Karpas-422 (cell line): ENCODE data around the gene ADAMTS6. TPM values are rescaled to one million over a fixed set of nuclear protein-coding genes. Genes with fewer than 3 reads are reported as not detected.

Experiments used
- DNase-seq: peaks from one replicate; pipeline ENCODE4 v3.0.0-alpha.2; 2015
- H2AFZ ChIP-seq: fragments of 200-600 bp; sonication (generic); 2 replicates; pipeline ENCODE4 v1.6.1; 2014; ENCODE audit warnings: antibody characterized with exemption, low read length, mixed read lengths
- H3K27ac ChIP-seq: fragments of 200-600 bp; sonication (generic); 2 replicates; pipeline ENCODE4 v1.5.1; 2014; ENCODE audit warnings: mild to moderate bottlenecking, low read length, moderate library complexity
- H3K27me3 ChIP-seq: fragments of 200-600 bp; sonication (generic); 2 replicates; pipeline ENCODE4 v1.6.1; 2014; ENCODE audit warnings: low read length, mixed read lengths
- H3K36me3 ChIP-seq: fragments of 200-600 bp; sonication (generic); 2 replicates; pipeline ENCODE4 v1.6.1; 2014; ENCODE audit warnings: low read length, mixed read lengths; ENCODE audit not compliant: insufficient read depth
- H3K4me1 ChIP-seq: fragments of 200-600 bp; sonication (generic); 2 replicates; pipeline ENCODE4 v1.6.1; 2014; ENCODE audit warnings: mild to moderate bottlenecking, low read length, mixed read lengths
- H3K4me2 ChIP-seq: fragments of 200-600 bp; sonication (generic); 2 replicates; pipeline ENCODE4 v1.6.1; 2014; ENCODE audit warnings: low read length, low read depth, mild to moderate bottlenecking; ENCODE audit not compliant: poor library complexity, severe bottlenecking
- H3K4me3 ChIP-seq: fragments of 200-600 bp; sonication (generic); 2 replicates; pipeline ENCODE4 v1.5.1; 2014; ENCODE audit warnings: mild to moderate bottlenecking, antibody characterized with exemption, low read length, mixed read lengths
- H3K79me2 ChIP-seq: fragments of 200-600 bp; sonication (generic); 2 replicates; pipeline ENCODE4 v1.6.1; 2014; ENCODE audit warnings: mild to moderate bottlenecking, low read length, mixed read lengths
- H3K9ac ChIP-seq: fragments of 200-600 bp; sonication (generic); 2 replicates; pipeline ENCODE4 v1.6.0; 2014; ENCODE audit warnings: low read length
- H3K9me2 ChIP-seq: fragments of 200-600 bp; sonication (generic), shearing (Covaris generic); replicated peaks from 2 replicates; pipeline ENCODE4 v1.6.0; 2014; ENCODE audit warnings: mild to moderate bottlenecking, low read length, moderate library complexity; ENCODE audit not compliant: insufficient read depth
- H3K9me3 ChIP-seq: fragments of 300-700, 200-600 bp; sonication (generic); 2 replicates; pipeline ENCODE4 v1.6.1; 2014; ENCODE audit warnings: low read length, mixed read lengths
- H4K20me1 ChIP-seq: fragments of 200-600 bp; sonication (generic); 2 replicates; pipeline ENCODE4 v1.6.1; 2014; ENCODE audit warnings: mild to moderate bottlenecking, antibody characterized with exemption, low read length, low read depth; ENCODE audit not compliant: insufficient read depth
- total RNA-seq: library from RNA; depleted of rRNA; stranded (reverse); fragments of >200 nt; shearing (Covaris generic); gene quantifications from 2 replicates; pipeline ENCODE4 v1.2.3, GENCODE V29; 2014; ENCODE audit warnings: low replicate concordance

ADAMTS6 gene
- total RNA-seq, 1 experiment from 2014 or later = 2.6 TPM

GRCh38 chr5:65461490-65461889, 20.2 kb downstream of the ADAMTS6 start:
- Histone ChIP-seq H3K4me3 (no peak overlapping the region), H3K4me1 (no peaks in the 10 kb centered on the region), H2AFZ (no peak overlapping the region), H3K27ac (no peak overlapping the region), H3K4me2 (no peak overlapping the region), H3K36me3 (no peaks in the 10 kb centered on the region), H3K9me2 (no peaks in the 10 kb centered on the region), H3K9ac (no peak overlapping the region), H3K27me3 (no peaks in the 10 kb centered on the region), H3K9me3 (no peaks in the 10 kb centered on the region), H3K79me2 (no peaks in the 10 kb centered on the region), H4K20me1 (no peaks in the 10 kb centered on the region)
- DNase-seq = no peak

DNA sequence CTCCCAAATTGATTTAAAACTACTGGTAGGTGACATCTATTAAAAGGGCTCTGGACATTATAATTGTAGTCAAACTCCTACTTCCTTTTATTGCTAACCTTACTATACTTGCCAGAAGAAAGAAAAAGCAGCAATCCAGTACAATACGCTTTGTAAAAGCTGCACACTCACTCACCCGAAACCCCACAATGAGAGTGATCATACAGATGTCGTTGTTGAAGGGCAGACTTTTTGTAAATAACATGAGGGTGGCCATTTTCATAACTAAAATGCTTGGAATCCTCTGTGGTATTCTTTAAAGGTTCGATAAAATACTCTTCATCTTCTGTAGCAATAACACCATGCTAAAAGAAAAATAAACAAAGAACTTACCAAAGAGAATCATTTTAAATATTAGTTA, 21.7 kb downstream of the ADAMTS6 start:
- H3K27me3 ChIP-seq = no peaks in the 10 kb centered on the region
- no peak overlapping the region for H3K4me3 ChIP-seq
- H3K36me3 ChIP-seq = no peaks in the 10 kb centered on the region
- H3K4me1 ChIP-seq = no peaks in the 10 kb centered on the region
- H3K9me2 ChIP-seq = no peaks in the 10 kb centered on the region
- H4K20me1 ChIP-seq = no peaks in the 10 kb centered on the region
- no peaks in the 10 kb centered on the region for H3K9me3 ChIP-seq
- no peak overlapping the region for H3K4me2 ChIP-seq
- no peak overlapping the region for H3K27ac ChIP-seq
- no peak overlapping the region for H3K9ac ChIP-seq
- H3K79me2 ChIP-seq = no peaks in the 10 kb centered on the region
- DNase-seq = no peak
- no peak overlapping the region for H2AFZ ChIP-seq

DNA sequence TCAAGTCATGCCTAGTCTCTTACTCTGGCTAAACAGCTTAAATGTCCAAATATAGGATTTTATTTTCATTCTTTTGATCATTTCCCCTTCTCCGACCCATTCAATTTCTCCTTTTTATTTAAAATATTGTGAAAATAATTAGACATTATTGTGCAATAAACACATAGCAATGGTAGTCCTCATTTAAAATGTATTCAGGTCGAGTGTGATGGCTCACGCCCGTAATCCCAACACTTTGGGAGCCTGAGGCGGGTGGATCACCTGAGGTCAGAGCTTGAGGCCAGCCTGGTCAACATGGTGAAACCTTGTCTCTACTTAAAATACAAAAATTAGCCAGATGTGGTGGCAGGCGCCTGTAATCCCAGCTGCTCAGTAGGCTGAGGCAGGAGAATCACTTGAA, 26.7 kb downstream of the ADAMTS6 start:
- Histone ChIP-seq H3K4me1 (no peaks in the 10 kb centered on the region), H3K9me3 (no peaks in the 10 kb centered on the region), H3K9me2 (no peaks in the 10 kb centered on the region), H3K27ac (no peak overlapping the region), H3K4me3 (no peak overlapping the region), H3K79me2 (no peaks in the 10 kb centered on the region), H3K9ac (no peak overlapping the region), H3K36me3 (no peaks in the 10 kb centered on the region), H3K4me2 (no peak overlapping the region), H4K20me1 (no peaks in the 10 kb centered on the region), H2AFZ (no peak overlapping the region), H3K27me3 (no peaks in the 10 kb centered on the region)
- no peak for DNase-seq

GRCh38 chr5:65451436-65451835, 30.3 kb downstream of the ADAMTS6 start:
- H3K9me3 ChIP-seq = no peaks in the 10 kb centered on the region
- no peaks in the 10 kb centered on the region for H3K4me1 ChIP-seq
- no peak overlapping the region for H3K9ac ChIP-seq
- DNase-seq = no peak
- H3K4me2 ChIP-seq = no peak overlapping the region
- H3K4me3 ChIP-seq = no peak overlapping the region
- H3K27ac ChIP-seq = no peak overlapping the region
- no peaks in the 10 kb centered on the region for H3K36me3 ChIP-seq
- H3K79me2 ChIP-seq = no peaks in the 10 kb centered on the region
- no peaks in the 10 kb centered on the region for H4K20me1 ChIP-seq
- no peaks in the 10 kb centered on the region for H3K27me3 ChIP-seq
- no peak overlapping the region for H2AFZ ChIP-seq
- H3K9me2 ChIP-seq = no peaks in the 10 kb centered on the region

GRCh38 chr5:65446682-65447081, 35.0 kb downstream of the ADAMTS6 start:
- Histone ChIP-seq H3K4me2 (no peak overlapping the region), H3K9ac (no peak overlapping the region), H3K9me3 (no peaks in the 10 kb centered on the region), H2AFZ (no peak overlapping the region), H3K27ac (no peak overlapping the region), H3K27me3 (no peaks in the 10 kb centered on the region), H3K4me1 (no peaks in the 10 kb centered on the region), H3K36me3 (no peaks in the 10 kb centered on the region), H3K9me2 (no peaks in the 10 kb centered on the region), H3K79me2 (no peaks in the 10 kb centered on the region), H4K20me1 (no peaks in the 10 kb centered on the region), H3K4me3 (no peak overlapping the region)
- no peak for DNase-seq

DNA sequence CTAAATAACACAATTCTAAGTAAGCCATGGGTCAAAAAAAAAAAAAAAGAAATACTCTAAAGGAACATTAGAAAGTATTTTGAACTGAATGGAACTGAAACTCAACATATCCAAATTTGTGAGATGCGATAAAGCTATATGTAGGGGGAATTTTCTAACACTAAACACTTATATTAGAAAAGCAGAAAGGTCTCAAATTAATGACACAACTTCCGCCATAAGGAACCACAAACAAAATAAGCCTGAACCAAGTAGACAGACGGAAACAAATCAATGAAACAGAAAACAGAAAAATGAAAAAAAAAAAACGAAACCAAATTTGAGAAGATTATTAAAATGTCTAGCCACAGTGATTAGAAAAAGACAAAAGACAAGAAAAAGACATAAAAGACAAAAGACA, 39.9 kb downstream of the ADAMTS6 start:
- Histone ChIP-seq H3K27ac (no peak overlapping the region), H3K4me3 (no peak overlapping the region), H3K9me2 (no peaks in the 10 kb centered on the region), H3K27me3 (no peaks in the 10 kb centered on the region), H3K79me2 (no peaks in the 10 kb centered on the region), H3K36me3 (no peaks in the 10 kb centered on the region), H3K4me2 (no peak overlapping the region), H3K9ac (no peak overlapping the region), H3K9me3 (no peaks in the 10 kb centered on the region), H3K4me1 (peaks cover 5% of the 10 kb centered on the region), H2AFZ (no peak overlapping the region), H4K20me1 (no peaks in the 10 kb centered on the region)
- DNase-seq = no peak

GRCh38 chr5:65440456-65440855, 41.3 kb downstream of the ADAMTS6 start:
- H3K9ac ChIP-seq = no peak overlapping the region
- H2AFZ ChIP-seq = no peak overlapping the region
- H3K36me3 ChIP-seq = no peaks in the 10 kb centered on the region
- no peak overlapping the region for H3K27ac ChIP-seq
- no peak overlapping the region for H3K4me3 ChIP-seq
- peaks cover 5% of the 10 kb centered on the region for H3K4me1 ChIP-seq
- H3K4me2 ChIP-seq = no peak overlapping the region
- no peaks in the 10 kb centered on the region for H3K9me2 ChIP-seq
- no peaks in the 10 kb centered on the region for H3K9me3 ChIP-seq
- no peaks in the 10 kb centered on the region for H4K20me1 ChIP-seq
- no peaks in the 10 kb centered on the region for H3K79me2 ChIP-seq
- H3K27me3 ChIP-seq = no peaks in the 10 kb centered on the region
- no peak for DNase-seq

- Histone ChIP-seq H3K27ac (no peak overlapping the region), H3K9me3 (no peaks in the 10 kb centered on the region), H3K79me2 (no peaks in the 10 kb centered on the region), H3K9me2 (no peaks in the 10 kb centered on the region), H3K36me3 (no peaks in the 10 kb centered on the region), H3K4me3 (no peak overlapping the region), H2AFZ (no peak overlapping the region), H3K4me2 (no peak overlapping the region), H4K20me1 (no peaks in the 10 kb centered on the region), H3K4me1 (no peaks in the 10 kb centered on the region), H3K9ac (no peak overlapping the region), H3K27me3 (no peaks in the 10 kb centered on the region)
- no peak for DNase-seq
These were observed 47.6 kb downstream of the ADAMTS6 start for GRCh38 chr5:65434122-65434521.

- no peaks in the 10 kb centered on the region for H3K9me2 ChIP-seq
- no peaks in the 10 kb centered on the region for H3K27me3 ChIP-seq
- no peak overlapping the region for H2AFZ ChIP-seq
- H3K9ac ChIP-seq = no peak overlapping the region
- no peak for DNase-seq
- no peak overlapping the region for H3K4me3 ChIP-seq
- no peaks in the 10 kb centered on the region for H3K9me3 ChIP-seq
- H3K36me3 ChIP-seq = no peaks in the 10 kb centered on the region
- no peaks in the 10 kb centered on the region for H3K4me1 ChIP-seq
- H3K79me2 ChIP-seq = no peaks in the 10 kb centered on the region
- H3K4me2 ChIP-seq = no peak overlapping the region
- H4K20me1 ChIP-seq = no peaks in the 10 kb centered on the region
- H3K27ac ChIP-seq = no peak overlapping the region
These were observed 55.1 kb downstream of the ADAMTS6 start for GRCh38 chr5:65426656-65427055.
